GM23338 (cell line): ENCODE data around the gene CYP4Z1. TPM values are rescaled to one million over a fixed set of nuclear protein-coding genes. Genes with fewer than 3 reads are reported as not detected.

Experiments used
- ATAC-seq: fragments of 200-7000 bp; cut with Tn5 transposase; 3 replicates; pipeline ENCODE4 v1.9.1; 2020
- DNase-seq: peaks from one replicate; pipeline ENCODE4 v3.0.0-alpha.2; 2015; ENCODE audit warnings: low spot score
- H2AFZ ChIP-seq: fragments of 200-600 bp; sonication (generic); 2 replicates; pipeline ENCODE4 v1.8.0; 2016; ENCODE audit warnings: antibody characterized with exemption, mild to moderate bottlenecking, moderate library complexity
- H3F3A ChIP-seq: fragments of 200-600 bp; sonication (generic); replicated peaks from 2 replicates; pipeline ENCODE4 v1.8.0; 2017; ENCODE audit warnings: antibody characterized with exemption, mixed run types, low read depth
- H3K27ac ChIP-seq: fragments of 200-600 bp; sonication (generic); 2 replicates; pipeline ENCODE4 v1.6.1; 2016; ENCODE audit warnings: low read depth
- H3K27me3 ChIP-seq: fragments of 200-600 bp; sonication (generic); 2 replicates; pipeline ENCODE4 v1.8.0; 2016; ENCODE audit warnings: mild to moderate bottlenecking, mixed run types, moderate library complexity; ENCODE audit not compliant: insufficient read depth
- H3K36me3 ChIP-seq: fragments of 200-600 bp; sonication (generic); 2 replicates; pipeline ENCODE4 v1.8.0; 2016; ENCODE audit warnings: mild to moderate bottlenecking; ENCODE audit not compliant: insufficient read depth
- H3K4me1 ChIP-seq: fragments of 200-600 bp; sonication (generic); 2 replicates; pipeline ENCODE4 v1.8.0; 2016; ENCODE audit warnings: mild to moderate bottlenecking, moderate library complexity; ENCODE audit not compliant: insufficient read depth
- H3K4me2 ChIP-seq: fragments of 200-600 bp; sonication (generic); 2 replicates; pipeline ENCODE4 v1.7.1; 2017; ENCODE audit warnings: mixed run types
- H3K4me3 ChIP-seq: fragments of 200-600 bp; sonication (generic); 2 replicates; pipeline ENCODE4 v1.6.1; 2016; ENCODE audit warnings: mixed run types
- H3K79me2 ChIP-seq: fragments of 200-600 bp; sonication (generic); replicated peaks from 2 replicates; pipeline ENCODE4 v1.8.0; 2017; ENCODE audit warnings: mild to moderate bottlenecking; ENCODE audit not compliant: insufficient read depth
- H3K9me2 ChIP-seq: fragments of 200-600 bp; sonication (generic); 2 replicates; pipeline ENCODE4 v1.8.0; 2017; ENCODE audit not compliant: insufficient read depth
- H4K20me1 ChIP-seq: fragments of 200-600 bp; sonication (generic); replicated peaks from 2 replicates; pipeline ENCODE4 v1.8.0; 2017; ENCODE audit warnings: mild to moderate bottlenecking; ENCODE audit not compliant: insufficient read depth
- H3K27ac Mint-ChIP-seq: 2 replicates; pipeline ENCODE4 v1.8.0; 2020; ENCODE audit warnings: inconsistent platforms, mild to moderate bottlenecking, moderate library complexity, mixed read lengths
- H3K27me3 Mint-ChIP-seq: 3 replicates; pipeline ENCODE4 v1.8.0; 2022; ENCODE audit warnings: low read depth, mild to moderate bottlenecking, moderate library complexity, mixed read lengths, inconsistent platforms; ENCODE audit not compliant: insufficient read depth, poor library complexity
- H3K36me3 Mint-ChIP-seq: 3 replicates; pipeline ENCODE4 v1.8.0; 2021; ENCODE audit warnings: low read depth, mild to moderate bottlenecking, inconsistent platforms, moderate library complexity, mixed read lengths
- H3K4me1 Mint-ChIP-seq: 3 replicates; pipeline ENCODE4 v1.8.0; 2020; ENCODE audit warnings: mild to moderate bottlenecking, inconsistent platforms, mixed read lengths
- H3K4me3 Mint-ChIP-seq: 3 replicates; pipeline ENCODE4 v1.8.0; 2021; ENCODE audit warnings: moderate library complexity, mild to moderate bottlenecking, inconsistent platforms, mixed read lengths
- H3K9me3 Mint-ChIP-seq: 3 replicates; pipeline ENCODE4 v1.8.0; 2020; ENCODE audit warnings: moderate library complexity, mild to moderate bottlenecking, inconsistent platforms, mixed read lengths
- CREB1 ChIP-seq: fragments of 250-450 bp; sonication (Bioruptor Pico); IDR thresholded peaks from 2 replicates; pipeline ENCODE4 v1.5.0; 2020; ENCODE audit warnings: low read depth, mild to moderate bottlenecking, moderate library complexity
- CTCF ChIP-seq, 2 experiments: fragments of 200-600 bp in 1 of 2; sonication (generic) in 1 of 2; conservative IDR thresholded peaks; 2 replicates each; pipeline versions ENCODE4 v1.5.1 to v1.6.1; 2016 to 2017; ENCODE audit warnings: antibody characterized with exemption in 2 of 2, low read depth in 2 of 2, mild to moderate bottlenecking in 2 of 2, moderate library complexity in 1 of 2
- EZH2 ChIP-seq: fragments of 200-600 bp; sonication (generic); IDR thresholded peaks from one replicate; pipeline ENCODE4 v1.8.0; 2017; ENCODE audit warnings: antibody characterized with exemption, mild to moderate bottlenecking, low read depth; ENCODE audit not compliant: unreplicated experiment
- EZH2phosphoT487 ChIP-seq: fragments of 200-600 bp; sonication (generic); IDR thresholded peaks from one replicate; pipeline ENCODE4 v1.8.1; 2018; ENCODE audit warnings: antibody characterized with exemption; ENCODE audit not compliant: unreplicated experiment
- JUNB ChIP-seq: IDR thresholded peaks from one replicate; pipeline ENCODE4 v1.6.1; 2016; ENCODE audit warnings: antibody characterized with exemption; ENCODE audit not compliant: unreplicated experiment
- NANOG ChIP-seq: IDR thresholded peaks from 2 replicates; pipeline ENCODE4 v1.6.1; 2016; ENCODE audit warnings: antibody characterized with exemption, borderline replicate concordance
- POLR2AphosphoS5 ChIP-seq: IDR thresholded peaks from 2 replicates; pipeline ENCODE4 v1.6.1; 2016; ENCODE audit warnings: antibody characterized with exemption, low read depth
- STAT1 ChIP-seq: IDR thresholded peaks from one replicate; pipeline ENCODE4 v1.6.1; 2016; ENCODE audit warnings: antibody characterized with exemption; ENCODE audit not compliant: unreplicated experiment
- ZNF114 ChIP-seq: fragments of 250-450 bp; sonication (Bioruptor Pico); IDR thresholded peaks from 2 replicates; pipeline ENCODE4 v1.5.0; 2020; ENCODE audit warnings: mild to moderate bottlenecking, moderate library complexity
- ZNF331 ChIP-seq: fragments of 250-450 bp; sonication (Bioruptor Pico); IDR thresholded peaks from 2 replicates; pipeline ENCODE4 v1.5.0; 2020; ENCODE audit warnings: low read depth, mild to moderate bottlenecking, moderate library complexity
- ZNF462 ChIP-seq: fragments of 250-450 bp; sonication (Bioruptor Pico); IDR thresholded peaks from 2 replicates; pipeline ENCODE4 v1.5.0; 2020; ENCODE audit warnings: mild to moderate bottlenecking, moderate library complexity
- polyA plus RNA-seq: library from polyadenylated mRNA; unstranded; fragments of >200 nt; fragmentation: Nextera tagmentation; extraction: Ambion mirVana; gene quantifications from 2 replicates; pipeline ENCODE4 v1.2.1, GENCODE V29; 2016
- total RNA-seq: library from RNA; depleted of rRNA; stranded (reverse); fragments of >200 nt; shearing (Covaris generic); gene quantifications from 2 replicates; pipeline ENCODE4 v1.2.3, GENCODE V29; 2014
- TF ChIP-seq, protein P1 (sequence below): IDR thresholded peaks from 2 replicates; pipeline ENCODE4 v1.6.1; 2016; ENCODE audit warnings: antibody characterized with exemption

CYP4Z1 gene
- total and polyA plus RNA-seq, 2 experiments from 2014 or later: not detected

DNA sequence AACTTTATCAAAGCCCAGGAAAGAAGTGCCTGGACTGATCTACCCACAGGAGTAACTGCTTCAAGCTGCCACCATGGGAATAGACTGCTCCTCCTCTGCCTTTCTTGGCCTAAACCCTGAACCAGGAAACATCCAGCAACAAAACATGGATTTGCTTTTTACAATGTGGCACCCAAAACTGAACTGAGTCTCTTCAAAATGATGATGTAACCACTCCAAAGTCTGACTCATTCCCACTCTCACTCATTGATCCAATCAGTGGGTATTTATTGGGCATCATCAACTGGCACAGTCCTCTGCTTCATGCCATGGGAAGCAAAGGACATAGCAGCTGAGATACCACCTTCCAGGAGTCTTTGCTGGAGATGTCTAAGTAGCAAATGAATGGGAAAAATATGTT is 93.7 kb downstream of the CYP4Z1 start (continued):
- TF ChIP-seq CTCF (conservative IDR thresholded peaks at IDR 0.05; ENCODE audit: low read depth in 2 of 2): no peak
- no peak for TF ChIP-seq POLR2AphosphoS5
- no peak for TF ChIP-seq STAT1

- H3K27me3 Mint-ChIP-seq: peaks cover 8% of the 10 kb centered on the region
- Histone ChIP-seq H2AFZ (no peak overlapping the region), H3K9me2 (no peaks in the 10 kb centered on the region), H3K27me3 (no peaks in the 10 kb centered on the region), H3K4me3 (no peak overlapping the region), H3F3A (no peaks in the 10 kb centered on the region), H4K20me1 (no peaks in the 10 kb centered on the region), H3K36me3 (peaks cover 5% of the 10 kb centered on the region), H3K79me2 (no peaks in the 10 kb centered on the region), H3K27ac (no peak overlapping the region), H3K4me1 (no peaks in the 10 kb centered on the region), H3K4me2 (no peak overlapping the region)
- peaks cover 14% of the 10 kb centered on the region; the same call in 2 of the 3 replicates for H3K36me3 Mint-ChIP-seq
- no peak for DNase-seq
- no peaks in the 10 kb centered on the region for H3K4me1 Mint-ChIP-seq
- ATAC-seq: no peak
- H3K27ac Mint-ChIP-seq: no peak overlapping the region
- H3K4me3 Mint-ChIP-seq: no peak overlapping the region
- peaks cover 23% of the 10 kb centered on the region for H3K9me3 Mint-ChIP-seq
- no peak for TF ChIP-seq ZNF331 (CRISPR knock-in tag)
- no peak for TF ChIP-seq STAT1
- TF ChIP-seq CTCF (conservative IDR thresholded peaks at IDR 0.05; ENCODE audit: low read depth in 2 of 2): no peak
- TF ChIP-seq CREB1 (CRISPR knock-in tag): no peak
- TF ChIP-seq NANOG: no peak
- no peak for TF ChIP-seq POLR2AphosphoS5
- no peak for TF ChIP-seq EZH2phosphoT487
- TF ChIP-seq EZH2: no peak
- no peak for TF ChIP-seq ZNF114 (CRISPR knock-in tag)
- TF ChIP-seq, protein P1, sequence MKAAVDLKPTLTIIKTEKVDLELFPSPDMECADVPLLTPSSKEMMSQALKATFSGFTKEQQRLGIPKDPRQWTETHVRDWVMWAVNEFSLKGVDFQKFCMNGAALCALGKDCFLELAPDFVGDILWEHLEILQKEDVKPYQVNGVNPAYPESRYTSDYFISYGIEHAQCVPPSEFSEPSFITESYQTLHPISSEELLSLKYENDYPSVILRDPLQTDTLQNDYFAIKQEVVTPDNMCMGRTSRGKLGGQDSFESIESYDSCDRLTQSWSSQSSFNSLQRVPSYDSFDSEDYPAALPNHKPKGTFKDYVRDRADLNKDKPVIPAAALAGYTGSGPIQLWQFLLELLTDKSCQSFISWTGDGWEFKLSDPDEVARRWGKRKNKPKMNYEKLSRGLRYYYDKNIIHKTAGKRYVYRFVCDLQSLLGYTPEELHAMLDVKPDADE: no peak
- TF ChIP-seq ZNF462 (CRISPR knock-in tag): no peak
- TF ChIP-seq JUNB: no peak
Observed at GRCh38 chr1:47161298-47162040, 94.4 kb downstream of the CYP4Z1 start.
